Trophoblast cell (in vitro differentiated cells and primary cell): Measurements from ENCODE around the gene ENOSF1.
A peak's percentile ranks its signal among the peaks of the same experiment; 100 is the strongest.

Experiments used
- DNase-seq, 2 donors: peaks; one replicate each; pipeline ENCODE4 v3.0.0-alpha.2; 2016
- H2AFZ ChIP-seq: 2 replicates; pipeline ENCODE4 v1.6.1; 2013; ENCODE audit warnings: low read length, moderate library complexity, mild to moderate bottlenecking; ENCODE audit not compliant: insufficient read depth, poor library complexity
- H2AK5ac ChIP-seq: 2 replicates; pipeline ENCODE4 v1.6.1; 2013; ENCODE audit warnings: mild to moderate bottlenecking, low read length
- H2BK120ac ChIP-seq: 2 replicates; pipeline ENCODE4 v1.6.1; 2013; ENCODE audit warnings: low read length, mild to moderate bottlenecking, moderate library complexity; ENCODE audit not compliant: insufficient read depth, poor library complexity
- H2BK12ac ChIP-seq: 2 replicates; pipeline ENCODE4 v1.6.1; 2013; ENCODE audit warnings: mild to moderate bottlenecking, low read length, moderate library complexity
- H2BK5ac ChIP-seq: 2 replicates; pipeline ENCODE4 v1.6.1; 2013; ENCODE audit warnings: low read length, low read depth, moderate library complexity, mild to moderate bottlenecking; ENCODE audit not compliant: poor library complexity
- H3K14ac ChIP-seq: 2 replicates; pipeline ENCODE4 v1.6.1; 2013; ENCODE audit warnings: mild to moderate bottlenecking, low read length
- H3K18ac ChIP-seq: 2 replicates; pipeline ENCODE4 v1.6.1; 2013; ENCODE audit warnings: mild to moderate bottlenecking, low read length
- H3K23ac ChIP-seq: 2 replicates; pipeline ENCODE4 v1.6.1; 2013; ENCODE audit warnings: low read length
- H3K27ac ChIP-seq: 2 replicates; pipeline ENCODE4 v1.5.1; 2013; ENCODE audit warnings: low read depth, mild to moderate bottlenecking, inconsistent platforms, low read length, moderate library complexity
- H3K27me3 ChIP-seq: 2 replicates; pipeline ENCODE4 v1.6.1; 2013; ENCODE audit warnings: inconsistent platforms, mild to moderate bottlenecking, low read length, moderate library complexity; ENCODE audit not compliant: insufficient read depth
- H3K36me3 ChIP-seq, 2 experiments: 1 replicate in 1 of 2; 2 replicates in 1 of 2; pipeline ENCODE4 v1.6.1; 2013; ENCODE audit warnings: low read length in 2 of 2, mild to moderate bottlenecking in 2 of 2, moderate library complexity in 1 of 2; ENCODE audit not compliant: insufficient read depth in 2 of 2, control insufficient read depth in 1 of 2
- H3K4ac ChIP-seq: 2 replicates; pipeline ENCODE4 v1.6.1; 2013; ENCODE audit warnings: low read depth, mild to moderate bottlenecking, low read length, moderate library complexity
- H3K4me1 ChIP-seq, 2 experiments: 1 replicate in 1 of 2; 2 replicates in 1 of 2; pipeline ENCODE4 v1.6.1; 2013; ENCODE audit warnings: low read length in 2 of 2, mild to moderate bottlenecking in 2 of 2, moderate library complexity in 1 of 2; ENCODE audit not compliant: insufficient read depth in 2 of 2, control insufficient read depth in 1 of 2
- H3K4me2 ChIP-seq: 2 replicates; pipeline ENCODE4 v1.6.1; 2013; ENCODE audit warnings: inconsistent platforms, mild to moderate bottlenecking, low read length, moderate library complexity
- H3K4me3 ChIP-seq: 2 replicates; pipeline ENCODE4 v1.5.1; 2013; ENCODE audit warnings: mild to moderate bottlenecking, low read depth, low read length, inconsistent platforms
- H3K79me1 ChIP-seq: one replicate; pipeline ENCODE4 v1.6.1; 2013; ENCODE audit warnings: low read length
- H3K79me2 ChIP-seq: 2 replicates; pipeline ENCODE4 v1.6.1; 2013; ENCODE audit warnings: low read length, mild to moderate bottlenecking; ENCODE audit not compliant: control insufficient read depth, insufficient read depth, poor library complexity
- H3K9ac ChIP-seq: 2 replicates; pipeline ENCODE4 v1.6.1; 2013; ENCODE audit warnings: mild to moderate bottlenecking, low read length
- H3K9me3 ChIP-seq: 2 replicates; pipeline ENCODE4 v1.6.1; 2013; ENCODE audit warnings: low read depth, mild to moderate bottlenecking, control low read depth, inconsistent platforms, low read length; ENCODE audit not compliant: insufficient read depth
- H4K12ac ChIP-seq: 2 replicates; pipeline ENCODE4 v1.6.1; 2013; ENCODE audit warnings: low read depth, mild to moderate bottlenecking, low read length, moderate library complexity
- H4K8ac ChIP-seq: 2 replicates; pipeline ENCODE4 v1.6.1; 2013; ENCODE audit warnings: low read depth, mild to moderate bottlenecking, low read length, moderate library complexity
- H4K91ac ChIP-seq: one replicate; pipeline ENCODE4 v1.6.1; 2013; ENCODE audit warnings: low read depth, mild to moderate bottlenecking, low read length, moderate library complexity
- WGBS: extraction: QIAGEN DNeasy Blood & Tissue Kit; methylation state at CpG from one replicate; pipeline ENCODE4 v1.1.7; 2013; ENCODE audit warnings: missing lambda C conversion rate; ENCODE audit not compliant: insufficient read length, insufficient coverage; ENCODE audit errors: extremely low coverage; 5-methylcytosine and 5-hydroxymethylcytosine counted together

The ENOSF1 gene

GRCh38 chr18:711657-712400, 601 bp downstream of the ENOSF1 start:
- peak overlapping the region; percentile 51 for H3K27ac ChIP-seq
- peak overlapping the region; percentile 89 for H3K4me2 ChIP-seq
- peaks cover 10% of the 10 kb centered on the region for H3K79me1 ChIP-seq
- peaks cover 4 to 6% of the 10 kb centered on the region in 2 experiments for H3K4me1 ChIP-seq
- no peaks in the 10 kb centered on the region for H3K9me3 ChIP-seq
- peaks cover 6 to 8% of the 10 kb centered on the region in 2 experiments for H3K36me3 ChIP-seq
- H3K4ac ChIP-seq: no peak overlapping the region
- H3K23ac ChIP-seq: no peak overlapping the region
- peak overlapping the region; percentile 81 for H3K4me3 ChIP-seq
- peak; percentile 80 to 91 for DNase-seq
- peak overlapping the region; percentile 83 for H4K12ac ChIP-seq
- H2BK12ac ChIP-seq: no peak overlapping the region
- H2BK5ac ChIP-seq: peak overlapping the region; percentile 11
- no CpG with 5 or more reads among the region's 42 CpGs for WGBS
- peak overlapping the region; percentile 97 for H2AFZ ChIP-seq
- peak overlapping the region; percentile 77 for H3K9ac ChIP-seq
- no peak overlapping the region for H2AK5ac ChIP-seq
- H4K8ac ChIP-seq: peak overlapping the region; percentile 84
- H3K14ac ChIP-seq: peak overlapping the region; percentile 88
- H3K18ac ChIP-seq: peak overlapping the region; percentile 80
- H2BK120ac ChIP-seq: peak overlapping the region; percentile 44
- peaks cover 7% of the 10 kb centered on the region for H3K79me2 ChIP-seq
- no peaks in the 10 kb centered on the region for H3K27me3 ChIP-seq
- peak overlapping the region; percentile 79 for H4K91ac ChIP-seq

- H3K18ac ChIP-seq: peak overlapping the region; percentile 12
- no peak overlapping the region for H3K4ac ChIP-seq
- no peaks in the 10 kb centered on the region for H3K9me3 ChIP-seq
- peaks cover 8% of the 10 kb centered on the region in 2 experiments for H3K36me3 ChIP-seq
- H3K23ac ChIP-seq: no peak overlapping the region
- peak overlapping the region; percentile 89 for H3K4me2 ChIP-seq
- WGBS: 100% methylated on average over 1 of the region's 8 CpGs
- no peaks in the 10 kb centered on the region for H3K27me3 ChIP-seq
- H2AFZ ChIP-seq: peak overlapping the region; percentile 5
- no peak for DNase-seq
- no peak overlapping the region for H3K14ac ChIP-seq
- H3K4me3 ChIP-seq: no peak overlapping the region
- no peak overlapping the region for H2BK5ac ChIP-seq
- H4K8ac ChIP-seq: no peak overlapping the region
- H3K9ac ChIP-seq: peak overlapping the region; percentile 77
- no peak overlapping the region for H3K27ac ChIP-seq
- H3K79me1 ChIP-seq: peaks cover 10% of the 10 kb centered on the region
- H2BK120ac ChIP-seq: no peak overlapping the region
- peaks cover 7% of the 10 kb centered on the region for H3K79me2 ChIP-seq
- no peak overlapping the region for H2BK12ac ChIP-seq
- H2AK5ac ChIP-seq: no peak overlapping the region
- no peak overlapping the region for H4K12ac ChIP-seq
- H3K4me1 ChIP-seq: peaks cover 4 to 6% of the 10 kb centered on the region in 2 experiments
- H4K91ac ChIP-seq: no peak overlapping the region
These were observed 1.1 kb downstream of the ENOSF1 start for GRCh38 chr18:711310-711656.

GRCh38 chr18:710418-711300, 1.8 kb downstream of the ENOSF1 start:
- no peak overlapping the region for H2BK5ac ChIP-seq
- no peak overlapping the region for H3K4ac ChIP-seq
- no peak for DNase-seq
- no peak overlapping the region for H4K91ac ChIP-seq
- no peak overlapping the region for H3K4me2 ChIP-seq
- H4K12ac ChIP-seq: no peak overlapping the region
- H2BK120ac ChIP-seq: no peak overlapping the region
- H3K4me3 ChIP-seq: no peak overlapping the region
- H3K79me1 ChIP-seq: peaks cover 10% of the 10 kb centered on the region
- H2AFZ ChIP-seq: no peak overlapping the region
- peak overlapping the region; percentile 5 for H4K8ac ChIP-seq
- peaks cover 7% of the 10 kb centered on the region for H3K79me2 ChIP-seq
- H3K9me3 ChIP-seq: no peaks in the 10 kb centered on the region
- no peak overlapping the region for H2BK12ac ChIP-seq
- H3K14ac ChIP-seq: no peak overlapping the region
- no peaks in the 10 kb centered on the region for H3K27me3 ChIP-seq
- no peak overlapping the region for H2AK5ac ChIP-seq
- peaks cover 4 to 6% of the 10 kb centered on the region in 2 experiments for H3K4me1 ChIP-seq
- no peak overlapping the region for H3K27ac ChIP-seq
- H3K23ac ChIP-seq: no peak overlapping the region
- no peak overlapping the region for H3K9ac ChIP-seq
- no peak overlapping the region for H3K18ac ChIP-seq
- no CpG with 5 or more reads among the region's 3 CpGs for WGBS
- H3K36me3 ChIP-seq: peaks cover 8 to 9% of the 10 kb centered on the region in 2 experiments

GRCh38 chr18:709771-710170, 2.7 kb downstream of the ENOSF1 start:
- Histone ChIP-seq H3K9me3 (no peaks in the 10 kb centered on the region), H3K27ac (no peak overlapping the region), H2BK12ac (no peak overlapping the region), H3K4me2 (no peak overlapping the region), H3K4me1 (peaks cover 4 to 6% of the 10 kb centered on the region in 2 experiments), H3K79me1 (peaks cover 10% of the 10 kb centered on the region), H3K18ac (no peak overlapping the region), H4K91ac (no peak overlapping the region), H3K14ac (no peak overlapping the region), H3K9ac (no peak overlapping the region), H3K4ac (no peak overlapping the region), H3K4me3 (no peak overlapping the region), H3K27me3 (no peaks in the 10 kb centered on the region), H2BK5ac (no peak overlapping the region), H3K23ac (no peak overlapping the region), H4K8ac (no peak overlapping the region), H4K12ac (no peak overlapping the region), H2AK5ac (no peak overlapping the region), H3K36me3 (peaks cover 8 to 10% of the 10 kb centered on the region in 2 experiments), H2AFZ (no peak overlapping the region), H3K79me2 (peaks cover 7% of the 10 kb centered on the region), H2BK120ac (no peak overlapping the region)
- DNase-seq: peak; percentile 77 to 93
- no CpG with 5 or more reads among the region's 1 CpG for WGBS
